WTC11 (cell line): Measurements from ENCODE around the gene MPND.

Source experiments
- CREB1 ChIP-seq: sonication (generic); formaldehyde crosslinking; IDR thresholded peaks from 2 replicates; pipeline ENCODE4 v1.8.0; 2023; ENCODE audit warnings: mild to moderate bottlenecking, missing genetic modification reagents
- RELA ChIP-seq: sonication (generic); formaldehyde crosslinking; IDR thresholded peaks from 2 replicates; pipeline ENCODE4 v1.8.1; 2022; ENCODE audit warnings: missing genetic modification reagents, mild to moderate bottlenecking, borderline replicate concordance
- TF ChIP-seq, protein P1 (sequence below): fragments of 200-600 bp; IDR thresholded peaks from 2 replicates; pipeline ENCODE4 v1.8.0; 2022; ENCODE audit warnings: antibody characterized with exemption

DNA sequence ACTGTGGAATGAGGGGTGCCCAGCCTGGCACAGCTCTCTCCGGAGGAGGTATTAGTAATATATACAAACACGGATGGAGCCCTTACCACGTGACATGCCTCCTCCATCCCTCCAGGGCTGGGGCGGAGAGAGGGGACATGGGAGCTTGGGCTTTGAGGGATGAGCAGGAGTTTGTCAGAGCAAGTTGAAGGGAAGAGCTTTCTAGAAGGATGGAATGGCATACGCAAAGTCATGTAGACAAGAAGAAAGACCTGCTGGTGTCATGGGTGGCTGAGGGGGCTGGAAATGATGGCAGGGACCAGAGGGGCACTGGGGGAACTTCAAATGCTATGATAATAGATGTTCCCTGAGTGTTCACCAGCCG, 2.6 kb downstream of the MPND start:
- TF ChIP-seq CREB1 (CRISPR knock-in tag) (no peak), RELA (CRISPR knock-in tag) (no peak)
- TF ChIP-seq, protein P1, sequence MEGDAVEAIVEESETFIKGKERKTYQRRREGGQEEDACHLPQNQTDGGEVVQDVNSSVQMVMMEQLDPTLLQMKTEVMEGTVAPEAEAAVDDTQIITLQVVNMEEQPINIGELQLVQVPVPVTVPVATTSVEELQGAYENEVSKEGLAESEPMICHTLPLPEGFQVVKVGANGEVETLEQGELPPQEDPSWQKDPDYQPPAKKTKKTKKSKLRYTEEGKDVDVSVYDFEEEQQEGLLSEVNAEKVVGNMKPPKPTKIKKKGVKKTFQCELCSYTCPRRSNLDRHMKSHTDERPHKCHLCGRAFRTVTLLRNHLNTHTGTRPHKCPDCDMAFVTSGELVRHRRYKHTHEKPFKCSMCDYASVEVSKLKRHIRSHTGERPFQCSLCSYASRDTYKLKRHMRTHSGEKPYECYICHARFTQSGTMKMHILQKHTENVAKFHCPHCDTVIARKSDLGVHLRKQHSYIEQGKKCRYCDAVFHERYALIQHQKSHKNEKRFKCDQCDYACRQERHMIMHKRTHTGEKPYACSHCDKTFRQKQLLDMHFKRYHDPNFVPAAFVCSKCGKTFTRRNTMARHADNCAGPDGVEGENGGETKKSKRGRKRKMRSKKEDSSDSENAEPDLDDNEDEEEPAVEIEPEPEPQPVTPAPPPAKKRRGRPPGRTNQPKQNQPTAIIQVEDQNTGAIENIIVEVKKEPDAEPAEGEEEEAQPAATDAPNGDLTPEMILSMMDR = no peak
